DMS79 treated with DMSO at 0.1 percent for 48 hours (cell line): Measurements from ENCODE around the gene IRF2BP1.
"Not testable (repeated sequence)": the region's sequence is repeated elsewhere in the genome, so short reads cannot be mapped to it uniquely, and the experiment has no call there.

ENCODE experiments used
- DNase-seq: peaks from one replicate; lab custom pipeline; 2025; lab: John Stamatoyannopoulos, UW

IRF2BP1 gene

GRCh38 chr19:45882652-45883585 lies 3.0 kb downstream of the IRF2BP1 start:
- no peak for DNase-seq

DNA sequence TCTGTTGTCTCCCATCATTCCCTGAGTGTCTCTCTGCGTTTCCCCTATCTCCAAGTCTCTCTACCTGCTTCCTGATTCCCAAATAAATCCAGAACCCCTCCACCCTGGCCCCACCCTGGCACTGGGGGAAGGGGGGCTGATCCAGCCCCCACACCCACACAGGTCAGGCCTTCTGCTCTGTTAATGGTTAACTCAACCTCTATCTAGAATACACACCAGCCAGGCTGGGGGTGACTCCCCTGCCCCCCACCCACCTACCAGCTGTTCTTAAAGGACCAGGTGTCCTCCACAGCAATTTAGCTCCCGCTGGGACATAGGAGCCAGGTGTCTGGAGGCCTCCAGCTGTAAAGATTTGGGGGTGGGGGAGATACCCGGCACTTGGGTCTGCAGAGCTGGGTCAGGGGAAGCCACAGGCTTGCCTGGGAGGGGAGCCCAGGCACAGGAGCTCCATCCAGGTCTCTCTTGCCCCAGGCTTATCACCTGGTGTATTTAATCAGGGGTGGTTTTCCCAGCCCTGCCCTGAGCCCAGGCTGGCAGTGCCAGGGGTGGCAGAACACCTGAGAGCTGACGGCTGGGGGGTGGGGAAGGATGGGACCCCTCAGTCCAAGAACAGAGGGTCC lies 3.9 kb downstream of the IRF2BP1 start:
- no peak for DNase-seq

- no peak for DNase-seq
Observed at GRCh38 chr19:45881082-45881908, 4.6 kb downstream of the IRF2BP1 start.

DNA sequence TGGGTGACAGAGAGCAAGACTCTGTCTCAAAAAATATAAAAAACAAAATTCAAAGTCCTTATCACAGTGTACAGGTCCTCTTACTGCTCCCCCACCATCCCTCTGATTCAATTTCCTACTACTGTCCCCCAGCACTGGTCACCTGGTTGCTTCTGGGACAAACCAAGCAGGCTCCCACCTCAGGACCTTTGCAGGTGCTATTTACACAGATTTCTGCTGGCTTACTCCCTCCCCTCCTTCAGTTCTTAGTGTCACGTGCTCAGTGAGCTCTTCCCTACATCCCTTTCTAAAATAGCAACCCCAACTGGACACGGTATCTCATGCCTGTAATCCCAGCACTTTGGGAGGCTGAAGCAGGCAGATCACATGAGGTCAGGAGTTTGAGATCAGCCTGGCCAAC lies 6.0 kb downstream of the IRF2BP1 start:
- no peak for DNase-seq

DNA sequence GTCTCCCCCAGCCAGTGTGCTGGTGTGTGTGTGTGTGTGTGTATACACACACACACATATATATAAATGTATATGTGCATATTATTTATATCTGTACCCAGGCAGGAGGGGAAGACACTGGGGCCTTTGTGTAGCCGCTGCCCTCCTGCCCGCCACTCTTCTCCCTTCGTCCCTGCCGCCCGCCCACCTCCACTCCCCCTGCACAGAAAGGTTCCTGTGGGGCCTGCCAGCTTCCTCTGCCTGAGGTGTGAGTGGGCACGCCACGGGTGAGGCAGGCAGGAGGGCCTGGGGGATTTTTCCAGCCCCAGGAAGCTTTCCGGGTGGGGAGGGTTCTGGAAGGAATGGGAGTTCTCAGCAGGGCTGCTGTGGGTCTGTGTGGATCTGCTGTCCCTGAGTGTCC lies 6.9 kb downstream of the IRF2BP1 start:
- no peak for DNase-seq

- DNase-seq = no peak
Observed at GRCh38 chr19:45878043-45878794, 7.7 kb downstream of the IRF2BP1 start.

- no peak for DNase-seq
Observed at GRCh38 chr19:45876411-45877197, 9.3 kb downstream of the IRF2BP1 start.

DNA sequence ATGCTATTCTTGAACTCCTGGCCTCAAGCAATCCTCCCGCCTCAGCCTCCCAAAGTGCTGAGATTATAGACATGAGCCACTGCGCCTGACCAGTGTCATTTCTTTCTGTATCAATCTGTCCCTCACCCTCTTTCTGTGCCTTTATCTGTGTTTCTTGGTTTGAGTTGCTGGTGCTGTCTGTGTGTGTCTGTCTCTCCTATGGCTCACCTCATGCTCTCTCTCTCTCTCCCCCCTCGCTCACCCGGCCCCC lies 9.9 kb downstream of the IRF2BP1 start:
- no peak for DNase-seq

GRCh38 chr19:45874620-45874966 lies 11.3 kb downstream of the IRF2BP1 start:
- DNase-seq = no peak

- no peak for DNase-seq
Observed at GRCh38 chr19:45873219-45873772, 12.6 kb downstream of the IRF2BP1 start.

DNA sequence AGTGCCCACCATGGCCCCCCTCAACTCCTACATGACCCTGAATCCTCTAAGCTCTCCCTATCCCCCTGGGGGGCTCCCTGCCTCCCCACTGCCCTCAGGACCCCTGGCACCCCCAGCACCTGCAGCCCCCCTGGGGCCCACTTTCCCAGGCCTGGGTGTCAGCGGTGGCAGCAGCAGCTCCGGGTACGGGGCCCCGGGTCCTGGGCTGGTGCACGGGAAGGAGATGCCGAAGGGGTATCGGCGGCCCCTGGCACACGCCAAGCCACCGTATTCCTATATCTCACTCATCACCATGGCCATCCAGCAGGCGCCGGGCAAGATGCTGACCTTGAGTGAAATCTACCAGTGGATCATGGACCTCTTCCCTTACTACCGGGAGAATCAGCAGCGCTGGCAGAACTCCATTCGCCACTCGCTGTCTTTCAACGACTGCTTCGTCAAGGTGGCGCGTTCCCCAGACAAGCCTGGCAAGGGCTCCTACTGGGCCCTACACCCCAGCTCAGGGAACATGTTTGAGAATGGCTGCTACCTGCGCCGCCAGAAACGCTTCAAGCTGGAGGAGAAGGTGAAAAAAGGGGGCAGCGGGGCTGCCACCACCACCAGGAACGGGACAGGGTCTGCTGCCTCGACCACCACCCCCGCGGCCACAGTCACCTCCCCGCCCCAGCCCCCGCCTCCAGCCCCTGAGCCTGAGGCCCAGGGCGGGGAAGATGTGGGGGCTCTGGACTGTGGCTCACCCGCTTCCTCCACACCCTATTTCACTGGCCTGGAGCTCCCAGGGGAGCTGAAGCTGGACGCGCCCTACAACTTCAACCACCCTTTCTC lies 13.6 kb downstream of the IRF2BP1 start:
- DNase-seq = no peak

- DNase-seq = no peak
Observed at GRCh38 chr19:45870798-45871197, 15.1 kb downstream of the IRF2BP1 start.

- not testable (repeated sequence) for DNase-seq
Observed at GRCh38 chr19:45867241-45867640, 18.7 kb downstream of the IRF2BP1 start.

DNA sequence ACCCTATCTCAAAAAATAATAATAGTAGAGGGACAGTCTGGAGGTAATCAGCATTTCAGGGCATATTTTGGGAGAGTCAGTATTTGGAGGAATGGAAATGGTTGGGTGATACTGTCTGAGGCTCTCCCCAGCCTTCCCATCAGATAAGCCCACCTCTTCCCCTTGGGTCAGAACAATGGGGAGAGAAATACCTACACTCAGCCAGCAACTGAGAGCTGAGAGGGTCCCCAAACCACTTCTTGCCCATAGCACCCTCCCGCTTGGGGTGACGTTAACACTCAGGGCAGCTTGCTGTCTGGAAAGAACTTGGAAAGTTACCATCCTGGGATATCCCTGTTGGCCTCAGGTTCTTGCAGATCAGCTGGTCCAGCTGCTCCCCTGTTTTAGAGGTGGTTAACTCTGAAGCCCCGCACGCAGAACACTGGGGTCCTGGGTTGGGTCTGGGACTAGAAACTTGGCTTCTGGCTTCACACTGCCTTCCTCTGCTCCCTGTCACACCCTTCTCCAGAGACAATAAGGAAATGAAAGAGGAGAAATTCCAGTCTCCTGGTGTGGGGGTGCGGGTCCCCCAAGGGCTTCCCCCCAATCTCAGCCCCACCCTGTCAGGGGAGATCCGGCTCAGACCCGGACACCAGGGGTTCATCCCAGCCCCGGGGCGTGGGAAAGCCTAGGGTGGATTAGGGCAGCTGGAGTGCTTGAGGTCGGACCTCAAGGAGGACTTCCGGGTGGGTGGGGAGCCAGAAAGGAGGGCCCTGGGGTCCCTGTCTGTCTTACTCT lies 19.4 kb downstream of the IRF2BP1 start:
- DNase-seq = no peak

GRCh38 chr19:45865269-45865948 lies 20.5 kb downstream of the IRF2BP1 start:
- DNase-seq = no peak

- DNase-seq = no peak
Observed at GRCh38 chr19:45864629-45865082, 21.3 kb downstream of the IRF2BP1 start.

GRCh38 chr19:45863840-45864628 lies 21.9 kb downstream of the IRF2BP1 start, which contains the start of gene FOXA3:
TSS of gene FOXA3 (plus strand) at chr19:45864326. CDS start at chr19:45864457, 131 bp downstream.
- no peak for DNase-seq
